Activated CD4-positive, alpha-beta T cell treated with anti-CD3 and anti-CD28 coated beads, Interleukin-2, amount 50 U/mL, for 16 hours (primary cell): ENCODE data around the gene NEUROG1.
"Not testable (repeated sequence)": the region's sequence is repeated elsewhere in the genome, so short reads cannot be mapped to it uniquely, and the experiment has no call there.

ENCODE experiments used
- DNase-seq: peaks from one replicate; pipeline ENCODE4 v3.0.0-alpha.2; 2020

Gene NEUROG1

DNA sequence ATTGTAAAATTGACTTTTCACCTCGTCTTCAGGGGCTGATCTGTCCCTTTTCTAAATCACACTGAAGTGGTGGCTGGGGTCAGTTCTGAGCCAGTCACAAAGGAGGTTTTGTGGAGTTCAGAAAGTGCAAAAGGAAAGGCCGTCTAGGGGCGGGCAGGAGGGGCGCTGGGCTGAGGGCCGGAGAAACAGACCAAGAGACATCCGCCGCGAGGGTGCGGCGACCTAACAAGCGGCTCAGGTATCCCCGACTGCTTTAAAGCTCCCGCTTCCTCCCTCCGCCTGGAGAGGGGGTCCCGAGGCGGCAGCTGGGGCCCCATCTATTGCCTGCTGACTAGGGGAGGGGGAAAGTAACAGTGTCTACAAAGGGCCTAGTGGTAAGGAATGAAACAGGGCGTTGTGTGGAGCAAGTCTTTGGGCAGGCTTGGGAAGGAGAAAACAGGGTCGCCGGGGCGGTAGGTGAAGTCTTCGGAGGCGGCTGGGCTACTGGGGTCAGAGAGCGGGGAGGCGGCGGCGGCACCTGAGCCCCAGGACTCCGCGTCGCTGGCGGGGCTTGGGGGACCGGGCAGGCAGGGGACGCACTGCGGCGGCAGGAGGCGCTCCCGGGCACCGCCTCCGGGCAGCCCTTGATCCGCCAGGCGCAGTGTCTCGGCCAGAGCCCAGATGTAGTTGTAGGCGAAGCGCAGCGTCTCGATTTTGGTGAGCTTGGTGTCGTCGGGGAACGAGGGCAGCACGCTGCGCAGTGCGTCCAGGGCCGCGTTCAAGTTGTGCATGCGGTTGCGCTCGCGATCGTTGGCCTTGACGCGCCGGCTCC is 950 bp downstream of the NEUROG1 start:
- DNase-seq, result no peak

- DNase-seq, result no peak
Observed at GRCh38 chr5:135533794-135534193, 2.0 kb downstream of the NEUROG1 start.

GRCh38 chr5:135533334-135533733 is 2.4 kb downstream of the NEUROG1 start:
- no peak for DNase-seq

GRCh38 chr5:135529576-135529975 is 6.2 kb downstream of the NEUROG1 start:
- not testable (repeated sequence) for DNase-seq

- DNase-seq, result no peak
Observed at GRCh38 chr5:135526924-135527323, 8.8 kb downstream of the NEUROG1 start.

- DNase-seq, result no peak
Observed at GRCh38 chr5:135521964-135522363, 13.8 kb downstream of the NEUROG1 start.

GRCh38 chr5:135517631-135518030 is 18.1 kb downstream of the NEUROG1 start:
- no peak for DNase-seq

- DNase-seq, result no peak
Observed at GRCh38 chr5:135514116-135514515, 21.6 kb downstream of the NEUROG1 start.

- no peak for DNase-seq
Observed at GRCh38 chr5:135511761-135512575, 23.8 kb downstream of the NEUROG1 start.

GRCh38 chr5:135509995-135510394 is 25.8 kb downstream of the NEUROG1 start:
- no peak for DNase-seq

GRCh38 chr5:135508496-135509005 is 27.2 kb downstream of the NEUROG1 start:
- DNase-seq, result no peak

DNA sequence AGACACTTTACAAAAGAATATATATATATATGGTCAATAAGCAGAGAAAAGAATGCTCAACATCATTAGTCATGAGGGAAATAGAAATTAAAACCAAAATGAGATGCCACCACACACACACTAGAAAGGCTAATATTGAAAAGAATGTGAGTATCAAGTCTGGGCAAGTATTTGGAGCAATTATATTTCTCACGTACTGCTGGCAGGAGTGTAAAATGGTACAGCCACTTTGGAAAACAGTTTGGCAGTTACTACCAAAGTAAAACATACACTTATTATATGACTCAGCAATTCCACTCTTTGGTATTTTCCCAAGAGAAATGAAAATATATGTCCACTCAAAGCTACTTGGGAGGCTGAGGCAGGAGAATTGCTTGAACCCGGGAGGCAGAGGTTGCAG is 29.8 kb downstream of the NEUROG1 start:
- no peak for DNase-seq

DNA sequence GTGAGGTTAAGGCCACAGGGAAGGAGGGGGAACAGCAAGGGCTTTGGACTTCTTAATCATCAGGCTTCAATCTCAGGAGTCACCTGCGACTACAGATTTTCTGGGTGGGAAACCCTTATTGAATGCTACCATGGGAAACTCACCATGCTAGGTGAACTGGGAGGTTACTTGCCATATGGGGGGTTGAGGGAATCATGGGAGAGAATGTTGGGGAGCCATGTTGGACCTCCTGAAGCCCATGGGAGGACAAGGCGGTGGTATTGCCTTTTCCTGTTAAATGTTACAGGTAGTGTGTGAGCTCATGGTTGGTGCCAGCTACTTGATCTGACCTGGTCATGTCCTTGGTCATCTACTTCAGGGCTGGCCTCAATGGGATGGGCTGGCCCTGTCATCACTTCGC is 31.4 kb downstream of the NEUROG1 start:
- DNase-seq, result no peak

DNA sequence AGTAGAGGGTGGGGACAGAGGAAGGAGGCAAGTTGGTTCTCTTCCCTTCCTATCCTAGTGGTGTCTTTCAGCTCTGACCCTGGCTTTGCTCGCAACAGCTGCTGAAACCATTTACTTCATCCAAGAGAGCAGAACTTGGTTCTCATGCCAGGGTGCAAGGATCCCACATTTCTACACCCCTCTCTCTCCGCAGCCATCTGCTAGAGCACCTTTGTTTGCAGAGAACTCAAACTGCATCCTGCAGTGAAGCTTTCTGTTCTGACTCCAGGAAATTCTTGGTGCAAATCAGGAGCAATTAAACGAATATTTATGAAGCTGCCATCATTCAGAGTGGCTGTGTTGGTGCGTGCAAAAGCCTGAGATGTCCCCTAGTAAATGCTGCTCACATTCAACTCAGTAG is 31.9 kb downstream of the NEUROG1 start:
- DNase-seq, result no peak

DNA sequence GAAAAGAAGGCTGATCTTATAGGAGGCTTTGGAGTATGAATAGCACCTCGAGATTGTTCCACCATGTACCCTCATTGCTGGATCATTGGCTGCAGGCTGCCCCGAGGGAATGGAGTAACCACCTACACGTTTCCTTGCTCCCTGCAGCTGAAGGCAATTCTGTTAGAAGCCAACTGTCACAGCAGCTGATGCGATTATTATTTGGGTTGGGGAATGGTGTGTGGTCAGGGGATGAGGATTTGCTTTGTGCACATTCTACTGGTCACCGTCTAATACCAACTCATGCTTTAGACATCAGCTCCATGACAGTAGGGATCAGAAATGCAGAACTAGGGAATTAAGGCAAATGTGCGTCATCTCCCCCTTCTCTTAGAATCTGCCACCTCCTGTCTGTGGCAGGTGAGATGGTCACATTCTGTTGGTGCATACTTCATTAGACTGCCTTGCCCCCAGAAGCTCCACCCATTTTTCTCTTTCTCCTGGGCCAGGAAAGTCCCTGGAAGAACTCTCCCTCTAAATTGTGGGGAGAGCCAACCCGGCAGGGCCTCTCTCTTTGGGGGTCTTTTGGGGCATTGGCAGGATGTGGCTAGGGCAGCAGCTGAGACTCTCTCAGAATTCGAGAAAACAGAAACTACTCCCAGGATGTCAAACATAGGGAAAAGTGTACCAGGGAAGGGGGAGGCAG is 32.8 kb downstream of the NEUROG1 start:
- DNase-seq, result no peak

DNA sequence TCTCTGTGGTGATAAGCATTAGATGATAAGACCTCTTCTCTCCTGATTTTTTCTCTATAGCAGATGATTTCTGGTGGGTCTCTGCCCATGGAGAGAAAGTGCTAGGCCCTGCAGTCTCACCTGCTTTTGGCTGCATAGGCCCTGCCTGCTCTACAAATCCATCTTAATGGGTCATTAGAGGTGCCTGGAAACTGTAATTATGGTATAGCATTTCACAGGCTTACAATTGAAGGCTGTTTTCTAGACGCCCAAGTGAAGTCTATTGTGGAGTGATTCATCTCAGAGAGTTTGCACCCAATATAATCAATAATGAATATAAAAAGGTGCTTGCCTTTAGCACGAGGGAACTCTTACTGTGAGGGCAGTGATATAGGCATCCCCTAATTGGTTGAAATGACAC is 33.8 kb downstream of the NEUROG1 start:
- no peak for DNase-seq

DNA sequence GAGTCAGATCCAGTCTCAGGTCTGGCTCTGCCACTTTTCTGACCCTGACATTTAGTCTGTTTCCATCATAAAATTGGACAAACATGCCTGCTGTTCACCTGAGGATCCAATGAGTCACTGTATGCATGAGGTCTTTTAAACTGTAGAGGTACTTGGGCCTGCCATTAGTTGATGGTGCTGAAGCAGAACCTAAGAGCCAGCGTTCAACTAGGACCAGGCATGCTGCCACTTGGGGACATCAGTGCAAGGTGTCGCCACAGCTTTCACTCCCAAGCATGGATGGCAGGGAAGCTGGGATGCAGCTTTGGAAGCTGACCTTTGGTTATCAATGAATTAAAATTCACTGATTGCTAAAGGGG is 37.1 kb downstream of the NEUROG1 start:
- no peak for DNase-seq

DNA sequence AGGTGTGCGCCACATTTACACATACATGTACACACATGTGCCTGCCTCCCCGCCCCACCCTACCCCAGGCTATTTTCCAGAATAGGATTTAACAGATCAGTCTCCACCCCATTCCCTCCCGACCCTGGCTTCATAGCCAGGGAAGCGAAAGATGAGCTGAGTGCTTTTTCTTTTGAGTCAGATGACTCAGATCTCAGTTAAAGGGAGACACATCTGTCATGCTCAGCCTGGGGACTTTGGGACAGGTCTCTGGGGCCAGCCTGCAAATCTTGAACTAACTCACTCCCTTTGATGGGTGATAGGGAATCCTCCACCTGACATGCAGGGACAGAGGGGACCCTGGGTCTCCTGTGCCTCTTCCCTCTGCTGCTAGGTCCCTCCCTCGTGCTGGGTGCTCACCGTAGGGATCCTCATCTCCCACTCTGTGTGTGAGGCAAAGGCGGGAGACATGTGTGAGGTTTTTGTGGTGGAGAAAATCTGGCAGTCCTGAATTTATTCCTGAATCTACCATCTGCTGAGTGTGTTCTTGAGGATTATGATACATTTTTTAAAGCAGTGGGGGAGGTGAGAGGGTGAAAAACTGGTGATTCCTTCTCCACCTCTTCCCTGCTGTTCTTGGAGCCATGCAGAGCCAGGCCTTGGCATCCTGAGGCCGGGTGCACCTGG is 37.7 kb downstream of the NEUROG1 start:
- no peak for DNase-seq

GRCh38 chr5:135495531-135495930 is 40.2 kb downstream of the NEUROG1 start:
- not testable (repeated sequence) for DNase-seq

DNA sequence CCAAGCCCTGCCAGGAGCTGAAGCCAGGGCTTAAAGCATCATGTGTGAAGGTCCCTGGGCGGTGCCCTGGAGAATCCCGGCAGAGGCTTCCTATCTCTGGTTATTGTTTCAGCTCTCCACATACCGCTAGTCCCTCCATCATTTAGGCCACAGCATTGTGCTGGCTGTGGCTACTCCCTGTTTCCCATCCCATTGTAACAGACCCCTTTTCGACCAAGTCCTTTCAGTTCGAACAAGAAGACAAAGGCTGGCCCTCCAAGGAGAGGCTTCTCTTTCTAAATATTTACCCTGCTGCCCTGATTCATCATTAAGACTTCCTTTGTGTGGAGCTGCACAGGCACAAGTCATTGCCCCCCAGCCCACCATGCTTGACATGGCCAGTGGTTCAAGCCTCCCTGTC is 41.6 kb downstream of the NEUROG1 start:
- no peak for DNase-seq

GRCh38 chr5:135493406-135494180 is 42.2 kb downstream of the NEUROG1 start:
- DNase-seq, result peak; percentile 54

- no peak for DNase-seq
Observed at GRCh38 chr5:135492319-135492626, 43.5 kb downstream of the NEUROG1 start.
